Adrenal gland (tissue), 12 donors: Measurements from ENCODE around the gene SLC7A6. TPM values are rescaled to one million over a fixed set of nuclear protein-coding genes. Genes with fewer than 3 reads are reported as not detected.

Source experiments
- DNase-seq, 7 donors: peaks; one replicate each; pipeline ENCODE4 v3.0.0-alpha.2; 2019 to 2020
- H3K27ac ChIP-seq, 5 donors: fragments of 200-600 bp; sonication (generic) in 4 of 5; 1 replicate in 3 of 5; 2 replicates in 2 of 5; pipeline versions ENCODE4 v1.5.1 to v1.8.0; 2016 to 2020; ENCODE audit warnings: mild to moderate bottlenecking in 1 of 5
- H3K27me3 ChIP-seq: fragments of 200-600 bp; 2 replicates; pipeline ENCODE4 v1.8.0; 2021
- H3K36me3 ChIP-seq, 2 donors: fragments of 200-600 bp; replicated peaks in 1 of 2; 1 replicate in 1 of 2; 2 replicates in 1 of 2; pipeline versions ENCODE4 v1.5.1 to v1.8.0; 2018 to 2022
- H3K4me1 ChIP-seq, 2 donors: fragments of 200-600 bp; replicated peaks in 1 of 2; 1 replicate in 1 of 2; 2 replicates in 1 of 2; pipeline versions ENCODE4 v1.5.1 to v1.8.0; 2018 to 2021
- H3K4me3 ChIP-seq, 4 donors: fragments of 200-600 bp; sonication (generic) in 3 of 4; one replicate each; pipeline ENCODE4 v1.5.1; 2016 to 2018
- H3K9me3 ChIP-seq, 3 donors: fragments of 200-600 bp; sonication (generic) in 1 of 3; replicated peaks in 1 of 3; 1 replicate in 2 of 3; 2 replicates in 1 of 3; pipeline versions ENCODE4 v1.5.1 to v1.8.0; 2016 to 2021
- CTCF ChIP-seq, 6 experiments: fragments of 450-650 bp in 4 of 6; fragments of 200-600 bp in 2 of 6; sonication (generic) in 1 of 6; IDR thresholded peaks; 1 replicate in 5 of 6; 2 replicates in 1 of 6; pipeline versions ENCODE4 v1.5.1 to v1.8.0; 2016 to 2021; ENCODE audit warnings: antibody characterized with exemption in 6 of 6, mild to moderate bottlenecking in 2 of 6, moderate library complexity in 1 of 6
- POLR2A ChIP-seq, 2 donors: fragments of 450-650 bp; IDR thresholded peaks; one replicate each; pipeline ENCODE4 v1.6.1; 2017; ENCODE audit warnings: antibody characterized with exemption in 2 of 2, mild to moderate bottlenecking in 2 of 2, moderate library complexity in 1 of 2
- WGBS, 4 donors: extraction: QIAGEN DNeasy Blood & Tissue Kit in 2 of 4; methylation state at CpG; one replicate each; pipeline versions ENCODE4 v1.1.5 to v1.1.7; 2013 to 2017; 5-methylcytosine and 5-hydroxymethylcytosine counted together
- intact Hi-C, 2 donors: fragments of 100-400 bp; cut with DNase I; formaldehyde crosslinking; loops; one replicate each; pipeline versions ENCODE4 v1.14.1 to v1.15.0; 2022 to 2023
- polyA plus RNA-seq, 3 donors: library from polyadenylated mRNA; stranded (reverse); fragments of 200-250 nt in 2 of 3; fragments of 350-450 nt in 1 of 3; fragmentation: Illumina TruSeq in 1 of 3; extraction: RNeasy Lipid Tissue Mini Kit (QIAGEN cat#74804) in 1 of 3; gene quantifications; one replicate each; pipeline ENCODE4 v1.2.3, GENCODE V29; 2013 to 2014
- total RNA-seq, 9 donors: library from RNA; depleted of rRNA in 4 of 9; stranded (reverse); fragments of >200 nt in 4 of 9; fragments of 120-200 nt in 1 of 9; fragmentation: NEBNext Ultra II Directional in 1 of 9; extraction: Animal tissue kit (Norgen Biotek cat#: 25700) in 1 of 9; gene quantifications; one replicate each; pipeline versions ENCODE4 v1.1.0 to v1.2.4, GENCODE V29; 2013 to 2023
- donor health status: healthy with polysubstance abuse.
- donor health status: Bipolar disorder and iron deficiency.
- donor health status: DM: yes; HTN: yes; CAD: no.
- donor health status: DM: no; HTN: no; CAD: no.
- donor health status: DM: no; HTN: no; CAD: no.
- donor health status: DM: yes; HTN: yes; CAD: no.

The SLC7A6 gene
- total and polyA plus RNA-seq, 12 donors: 2.0 to 54.7 (median 22.0) TPM

GRCh38 chr16:68263559-68264127 lies 683 bp upstream of the SLC7A6 start:
- 37 to 55% (median 38%) methylated on average over 8 to 11 of the region's 11 CpGs for WGBS, 4 donors
- Histone ChIP-seq H3K27ac (peak overlapping the region; percentile 93 to 100 (median 98)), H3K4me1 (peaks cover 11 to 32% of the 10 kb centered on the region in 2 donors), H3K4me3 (peak overlapping the region in 2 of 4 donors; percentile 88), H3K27me3 (no peaks in the 10 kb centered on the region), H3K36me3 (peaks cover 0 to 20% of the 10 kb centered on the region in 2 donors), H3K9me3 (no peaks in the 10 kb centered on the region)
- TF ChIP-seq POLR2A (IDR thresholded peaks at IDR 0.05) (no peak), CTCF (IDR thresholded peaks at IDR 0.05) (no peak)
- intact Hi-C loops: loop anchor here (2.0 to 5.0 kb wide), 3 partner anchors 49 to 65 kb away; partner anchors contain the start of genes PRMT7 (in 1 of the 2) and SLC7A6OS (in 1 of the 2)
- DNase-seq: no peak

- peak overlapping the region; percentile 93 to 100 (median 98) for H3K27ac ChIP-seq
- intact Hi-C loops: no loop called here
- H3K4me3 ChIP-seq: peak overlapping the region in 3 of 4 donors; percentile 84 to 88 (median 88)
- 1 to 4% (median 3%) methylated on average over 21 to 23 of the region's 23 CpGs for WGBS, 4 donors
- peaks cover 14 to 25% of the 10 kb centered on the region in 2 donors for H3K4me1 ChIP-seq
- peaks cover 0 to 6% of the 10 kb centered on the region in 2 donors for H3K36me3 ChIP-seq
- TF ChIP-seq POLR2A (IDR thresholded peaks at IDR 0.05) (peak; percentile 37 to 85), CTCF (IDR thresholded peaks at IDR 0.05) (no peak)
- DNase-seq: peak; percentile 67 to 91 (median 89)
- H3K9me3 ChIP-seq: no peaks in the 10 kb centered on the region
- H3K27me3 ChIP-seq: no peaks in the 10 kb centered on the region
Measured at GRCh38 chr16:68265078-68265920, 973 bp downstream of the SLC7A6 start.

- H3K4me1 ChIP-seq: peaks cover 37 to 48% of the 10 kb centered on the region in 2 donors
- 61 to 71% (median 70%) methylated on average over 6 of the region's 6 CpGs for WGBS, 4 donors
Measured at GRCh38 chr16:68267612-68268405, 3.5 kb downstream of the SLC7A6 start.

More at GRCh38 chr16:68267612-68268405, 3.5 kb downstream of the SLC7A6 start:
- H3K27me3 ChIP-seq: no peaks in the 10 kb centered on the region
- H3K36me3 ChIP-seq: no peaks in the 10 kb centered on the region
- H3K4me3 ChIP-seq: no peak overlapping the region
- H3K9me3 ChIP-seq: no peaks in the 10 kb centered on the region
- DNase-seq: no peak
- intact Hi-C loops: no loop called here
- peak overlapping the region in 1 of 5 donors; percentile 24 for H3K27ac ChIP-seq
- no peak for TF ChIP-seq CTCF (IDR thresholded peaks at IDR 0.05)
- no peak for TF ChIP-seq POLR2A (IDR thresholded peaks at IDR 0.05)
